ENCODE data around the gene RAD51B.
"Not testable (repeated sequence)": the region's sequence is repeated elsewhere in the genome, so short reads cannot be mapped to it uniquely, and the experiment has no call there.

Gene RAD51B

GRCh38 chr14:68762953-68763764 is 943.6 kb downstream of the RAD51B start (continued):
- peak; percentile 85 for TF ChIP-seq ZNF692 (tag by site-specific recombination; IDR thresholded peaks at IDR 0.05)
- TF ChIP-seq ZNF76 (tag by site-specific recombination; IDR thresholded peaks at IDR 0.05; ENCODE audit: borderline replicate concordance, low read depth): no peak
- peak; percentile 60 for TF ChIP-seq PRDM10 (tag by site-specific recombination; IDR thresholded peaks at IDR 0.05)
- no peak for TF ChIP-seq ZNF747 (tag by site-specific recombination; IDR thresholded peaks at IDR 0.05)

- H3K4me1 ChIP-seq (ENCODE audit: control insufficient read depth, insufficient read depth, low read length); H3K36me3 ChIP-seq (ENCODE audit: control insufficient read depth in 2 of 2, insufficient read depth in 1 of 2, low read length in 2 of 2); POLR2A ChIA-PET; H3K27ac ChIP-seq (ENCODE audit: extremely low read depth, low read depth, low read length); H3K4me3 ChIP-seq (ENCODE audit: low read depth, low read length); CTCF ChIA-PET; H3K9me3 ChIP-seq (ENCODE audit: control insufficient read depth, insufficient read depth, low read depth, low read length): not testable (repeated sequence)
Measured at GRCh38 chr14:68763843-68764242, 944.3 kb downstream of the RAD51B start.

- H3K4me3 ChIP-seq (ENCODE audit: low read depth, low read length): no peak overlapping the region
- H3K4me1 ChIP-seq (ENCODE audit: control insufficient read depth, insufficient read depth, low read length): peaks cover 8% of the 10 kb centered on the region
- CTCF ChIA-PET: interaction anchor here (0.9 kb wide), 1 partner anchor 13 kb away, joined by 3 read pairs; no protein-coding TSS in a partner anchor
- H3K27ac ChIP-seq (ENCODE audit: extremely low read depth, low read depth, low read length): no peak overlapping the region
- POLR2A ChIA-PET: no interaction called here
- H3K9me3 ChIP-seq (ENCODE audit: control insufficient read depth, insufficient read depth, low read depth, low read length): no peaks in the 10 kb centered on the region
- H3K36me3 ChIP-seq (ENCODE audit: control insufficient read depth in 2 of 2, insufficient read depth in 1 of 2, low read length in 2 of 2): no peaks in the 10 kb centered on the region
- TF ChIP-seq ZNF280D (tag by site-specific recombination; IDR thresholded peaks at IDR 0.05) (no peak), GLI2 (tag by site-specific recombination; IDR thresholded peaks at IDR 0.05; ENCODE audit: borderline replicate concordance, low read depth) (no peak), ZFP69B (tag by site-specific recombination; IDR thresholded peaks at IDR 0.05) (no peak), ZNF785 (tag by site-specific recombination; IDR thresholded peaks at IDR 0.05) (no peak), ZNF202 (tag by site-specific recombination; IDR thresholded peaks at IDR 0.05; ENCODE audit: borderline replicate concordance) (no peak), ZNF585B (tag by site-specific recombination; IDR thresholded peaks at IDR 0.05) (no peak), ZNF10 (tag by site-specific recombination; IDR thresholded peaks at IDR 0.05) (no peak), GLIS2 (tag by site-specific recombination; IDR thresholded peaks at IDR 0.05) (no peak), ZNF211 (tag by site-specific recombination; IDR thresholded peaks at IDR 0.05; ENCODE audit: low read depth) (no peak), ZNF580 (tag by site-specific recombination; IDR thresholded peaks at IDR 0.05) (no peak), ZNF747 (tag by site-specific recombination; IDR thresholded peaks at IDR 0.05) (no peak), ZNF292 (tag by site-specific recombination; IDR thresholded peaks at IDR 0.05; ENCODE audit: borderline replicate concordance, low read depth) (no peak), ZSCAN30 (tag by site-specific recombination; IDR thresholded peaks at IDR 0.05) (no peak), KLF16 (tag by site-specific recombination; IDR thresholded peaks at IDR 0.05) (no peak)
Measured at GRCh38 chr14:68766299-68767247, 947.0 kb downstream of the RAD51B start.

Measured in HEK293 (cell line).